ENCODE measurements around the gene BOLA2.
"Not testable (repeated sequence)": the region's sequence is repeated elsewhere in the genome, so short reads cannot be mapped to it uniquely, and the experiment has no call there.

- not testable (repeated sequence) for TF ChIP-seq CTCF (IDR thresholded peaks at IDR 0.05; ENCODE audit: low read length); EZH2 (IDR thresholded peaks at IDR 0.05; ENCODE audit: borderline replicate concordance, low read length)
Measured at GRCh38 chr16:29405249-29405648, 48.9 kb downstream of the BOLA2 start.

Measured in OCI-LY1 (cell line).